ENCODE results near the gene FOXD2.
A peak's percentile ranks its signal among the peaks of the same experiment; 100 is the strongest.

The FOXD2 gene

GRCh38 chr1:47468709-47469389 is 31.0 kb downstream of the FOXD2 start:
- no peak overlapping the region for H3K4me3 ChIP-seq (ENCODE audit: low read depth, low read length)
- no peak for DNase-seq (ENCODE audit: low read depth)
- TF ChIP-seq CTCF (IDR thresholded peaks at IDR 0.05; ENCODE audit: low read depth, low read length, missing control alignments): no peak

GRCh38 chr1:47469390-47469759 is 31.5 kb downstream of the FOXD2 start:
- H3K4me3 ChIP-seq (ENCODE audit: low read depth, low read length): no peak overlapping the region
- no peak for TF ChIP-seq CTCF (IDR thresholded peaks at IDR 0.05; ENCODE audit: low read depth, low read length, missing control alignments)
- no peak for DNase-seq (ENCODE audit: low read depth)

GRCh38 chr1:47469910-47470309 is 32.1 kb downstream of the FOXD2 start:
- DNase-seq (ENCODE audit: low read depth): no peak
- TF ChIP-seq CTCF (IDR thresholded peaks at IDR 0.05; ENCODE audit: low read depth, low read length, missing control alignments): peak; percentile 17
- H3K4me3 ChIP-seq (ENCODE audit: low read depth, low read length): no peak overlapping the region

- no peak for DNase-seq (ENCODE audit: low read depth)
- H3K4me3 ChIP-seq (ENCODE audit: low read depth, low read length): no peak overlapping the region
- no peak for TF ChIP-seq CTCF (IDR thresholded peaks at IDR 0.05; ENCODE audit: low read depth, low read length, missing control alignments)
These were observed 33.3 kb downstream of the FOXD2 start for GRCh38 chr1:47471163-47471562.

- no peak for TF ChIP-seq CTCF (IDR thresholded peaks at IDR 0.05; ENCODE audit: low read depth, low read length, missing control alignments)
- H3K4me3 ChIP-seq (ENCODE audit: low read depth, low read length): no peak overlapping the region
- no peak for DNase-seq (ENCODE audit: low read depth)
These were observed 36.7 kb downstream of the FOXD2 start for GRCh38 chr1:47474278-47475193.

- DNase-seq (ENCODE audit: low read depth): no peak
- H3K4me3 ChIP-seq (ENCODE audit: low read depth, low read length): no peak overlapping the region
- no peak for TF ChIP-seq CTCF (IDR thresholded peaks at IDR 0.05; ENCODE audit: low read depth, low read length, missing control alignments)
These were observed 39.8 kb downstream of the FOXD2 start for GRCh38 chr1:47477595-47478080.

All from GM12864 (cell line).